Measurements from ENCODE around the gene SCRN2. TPM values are rescaled to one million over a fixed set of nuclear protein-coding genes. Genes with fewer than 3 reads are reported as not detected.

SCRN2 gene
- total and polyA plus RNA-seq, 3 donors from 2014 or later = 25.6 to 38.0 (median 31.0) TPM

DNA sequence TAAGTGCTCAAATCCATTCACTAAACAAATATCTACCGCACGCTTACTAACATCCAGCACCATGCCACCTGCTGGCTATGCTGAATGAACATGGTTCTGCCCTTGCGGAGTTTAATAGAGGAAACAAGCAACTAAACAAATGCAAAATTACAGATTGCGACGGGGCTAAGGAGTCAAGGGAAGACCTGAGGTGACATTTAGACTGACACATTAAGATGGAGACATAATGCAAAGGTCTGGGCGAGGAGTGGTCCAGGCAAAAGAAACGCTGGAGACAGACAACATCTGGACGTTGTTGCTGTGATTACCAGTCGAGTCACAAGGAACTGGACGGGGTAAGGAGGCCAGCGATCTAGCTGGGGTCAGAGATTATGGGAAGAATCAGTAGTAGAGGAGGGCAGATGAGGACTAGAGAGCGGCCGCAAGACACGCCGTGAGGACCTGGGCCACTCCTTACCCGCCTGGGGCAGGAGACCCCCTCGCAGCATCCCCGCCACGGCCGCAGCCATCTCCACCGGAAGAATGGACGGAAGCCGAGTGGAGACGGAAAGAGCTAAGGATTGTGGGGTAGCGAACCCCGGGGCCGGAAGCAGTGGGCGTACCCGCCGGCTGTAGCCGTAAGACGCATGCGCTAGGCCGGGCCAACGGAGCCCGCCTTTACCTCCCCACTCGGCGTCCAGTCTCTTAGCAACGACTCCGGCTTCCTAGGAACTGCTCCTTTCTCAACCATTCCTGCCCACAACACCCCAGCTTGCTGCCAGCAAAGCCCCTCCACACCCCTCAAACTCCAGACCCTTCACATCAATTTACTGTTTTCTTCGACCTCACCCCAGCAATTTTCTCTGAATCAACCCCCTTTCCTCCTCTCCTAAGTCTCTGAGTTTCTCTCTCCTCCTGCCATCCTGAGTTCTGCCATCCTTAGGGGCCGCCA, 9.8 kb downstream of the SCRN2 start, which contains the start of the genes LRRC46 and MRPL10:
TSS of gene LRRC46 (plus strand) at position 668 of the 931 bp plus-strand sequence. CDS start 320 bp downstream, outside the sequence.
TSS of gene MRPL10 (minus strand) at position 539 of the 931 bp plus-strand sequence. CDS start at position 509, 30 bp downstream.
- Histone ChIP-seq H3K36me3 (ENCODE audit: low read depth, missing control alignments) (no peaks in the 10 kb centered on the region), H3K27ac (peak within 1 kb of the TSS; percentile 14 to 54), H3K4me1 (peaks cover 13% of the 10 kb centered on the region), H3K4me3 (peak within 1 kb of the TSS; percentile 67 to 78), H3K27me3 (no peaks in the 10 kb centered on the region), H3K9me3 (no peaks in the 10 kb centered on the region)
- 0% methylated on average over 42 of the region's 42 CpGs for WGBS, 2 donors
- intact Hi-C loops (cut with DNase I; ENCODE audit: low total_unique reads) = no loop called here
- no peak for TF ChIP-seq POLR2A (IDR thresholded peaks at IDR 0.05)
- TF ChIP-seq, protein P1, sequence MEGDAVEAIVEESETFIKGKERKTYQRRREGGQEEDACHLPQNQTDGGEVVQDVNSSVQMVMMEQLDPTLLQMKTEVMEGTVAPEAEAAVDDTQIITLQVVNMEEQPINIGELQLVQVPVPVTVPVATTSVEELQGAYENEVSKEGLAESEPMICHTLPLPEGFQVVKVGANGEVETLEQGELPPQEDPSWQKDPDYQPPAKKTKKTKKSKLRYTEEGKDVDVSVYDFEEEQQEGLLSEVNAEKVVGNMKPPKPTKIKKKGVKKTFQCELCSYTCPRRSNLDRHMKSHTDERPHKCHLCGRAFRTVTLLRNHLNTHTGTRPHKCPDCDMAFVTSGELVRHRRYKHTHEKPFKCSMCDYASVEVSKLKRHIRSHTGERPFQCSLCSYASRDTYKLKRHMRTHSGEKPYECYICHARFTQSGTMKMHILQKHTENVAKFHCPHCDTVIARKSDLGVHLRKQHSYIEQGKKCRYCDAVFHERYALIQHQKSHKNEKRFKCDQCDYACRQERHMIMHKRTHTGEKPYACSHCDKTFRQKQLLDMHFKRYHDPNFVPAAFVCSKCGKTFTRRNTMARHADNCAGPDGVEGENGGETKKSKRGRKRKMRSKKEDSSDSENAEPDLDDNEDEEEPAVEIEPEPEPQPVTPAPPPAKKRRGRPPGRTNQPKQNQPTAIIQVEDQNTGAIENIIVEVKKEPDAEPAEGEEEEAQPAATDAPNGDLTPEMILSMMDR (IDR thresholded peaks at IDR 0.05) = peak in 1 of 3 experiments; percentile 9
- DNase-seq = peak; percentile 96

DNA sequence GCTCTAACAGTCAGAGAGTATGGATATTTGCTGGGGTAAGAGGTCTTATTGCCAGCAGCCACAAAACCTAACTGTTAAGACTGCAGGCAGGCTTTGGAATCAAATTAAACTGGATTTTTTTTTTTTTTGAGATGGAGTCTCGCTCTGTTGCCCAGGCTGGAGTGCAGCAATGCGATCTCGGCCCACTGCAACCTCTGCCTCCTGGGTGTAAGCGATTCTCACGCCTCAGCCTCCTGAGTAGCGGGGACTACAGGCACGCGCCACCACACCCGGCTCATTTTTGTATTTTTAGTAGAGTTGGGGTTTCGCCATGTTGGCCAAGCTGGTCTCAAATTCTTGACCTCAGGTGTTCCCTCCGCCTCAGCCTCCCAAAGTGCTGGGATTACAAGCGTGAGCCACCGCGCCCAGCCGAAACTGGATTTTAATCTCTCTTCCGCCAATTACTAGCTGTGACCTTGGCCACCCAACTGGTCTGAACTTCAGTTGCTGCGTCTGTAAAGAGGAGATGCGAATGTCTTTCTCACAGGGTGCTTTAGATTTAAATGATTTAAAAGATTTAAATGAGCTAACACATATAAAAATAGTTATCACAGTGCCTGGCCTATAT, 10.6 kb downstream of the SCRN2 start:
- Histone ChIP-seq H3K36me3 (ENCODE audit: low read depth, missing control alignments) (no peaks in the 10 kb centered on the region), H3K27ac (peak overlapping the region in 1 of 2 donors; percentile 54), H3K9me3 (no peaks in the 10 kb centered on the region), H3K27me3 (no peaks in the 10 kb centered on the region), H3K4me3 (peak overlapping the region; percentile 67 to 78), H3K4me1 (peaks cover 13% of the 10 kb centered on the region)
- DNase-seq = no peak
- TF ChIP-seq POLR2A (IDR thresholded peaks at IDR 0.05) = no peak
- TF ChIP-seq, protein P1 (IDR thresholded peaks at IDR 0.05) = no peak
- intact Hi-C loops (cut with DNase I; ENCODE audit: low total_unique reads) = no loop called here
- 40 to 50% methylated on average over 18 of the region's 18 CpGs for WGBS, 2 donors

DNA sequence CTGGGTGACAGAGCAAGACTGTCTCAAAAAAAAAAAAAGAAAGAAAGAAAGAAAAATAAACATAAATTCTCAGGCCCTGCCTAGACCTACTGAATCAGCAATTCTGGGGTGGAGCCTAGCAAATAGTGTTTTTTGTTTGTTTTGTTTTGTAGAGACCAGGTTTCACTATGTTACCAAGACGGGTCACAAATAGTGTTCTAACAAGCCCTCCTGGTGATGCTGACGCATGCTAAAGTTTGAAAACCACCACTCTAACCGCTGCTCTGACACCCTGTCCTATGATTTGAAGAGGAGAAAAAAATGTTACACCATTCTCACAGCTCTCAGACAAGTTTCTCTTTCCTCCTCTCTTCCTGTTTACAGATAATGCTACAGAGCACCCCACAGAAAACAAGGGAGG, 11.2 kb downstream of the SCRN2 start:
- TF ChIP-seq, protein P1 (IDR thresholded peaks at IDR 0.05) = no peak
- DNase-seq = no peak
- Histone ChIP-seq H3K4me3 (no peak overlapping the region), H3K9me3 (no peaks in the 10 kb centered on the region), H3K27me3 (no peaks in the 10 kb centered on the region), H3K36me3 (ENCODE audit: low read depth, missing control alignments) (no peaks in the 10 kb centered on the region), H3K4me1 (peaks cover 13% of the 10 kb centered on the region), H3K27ac (no peak overlapping the region)
- intact Hi-C loops (cut with DNase I; ENCODE audit: low total_unique reads) = no loop called here
- WGBS, 2 donors = 69 to 82% methylated on average over 3 of the region's 3 CpGs

DNA sequence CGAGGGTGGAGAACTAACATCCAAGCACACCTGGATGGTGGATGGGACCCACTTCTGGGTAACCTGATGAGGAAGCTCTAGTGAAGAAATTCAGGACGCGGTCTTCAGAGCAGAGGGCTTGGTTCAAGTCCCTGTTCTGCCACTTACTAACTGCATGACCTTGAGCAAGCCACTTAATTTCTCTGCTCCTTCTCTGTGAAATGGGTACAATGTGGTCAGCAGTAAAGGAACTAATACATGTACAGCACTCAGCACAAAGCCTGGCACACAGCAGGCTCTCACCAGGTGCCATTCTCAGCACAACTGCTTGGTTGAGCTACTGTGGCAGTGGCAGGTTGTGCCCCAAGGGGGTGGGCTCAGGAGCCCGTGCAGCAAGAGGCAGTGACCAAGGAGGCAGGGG, 17.6 kb downstream of the SCRN2 start:
- Histone ChIP-seq H3K4me3 (no peak overlapping the region), H3K4me1 (peaks cover 9% of the 10 kb centered on the region), H3K27me3 (no peaks in the 10 kb centered on the region), H3K36me3 (ENCODE audit: low read depth, missing control alignments) (no peaks in the 10 kb centered on the region), H3K9me3 (no peaks in the 10 kb centered on the region), H3K27ac (no peak overlapping the region)
- intact Hi-C loops (cut with DNase I; ENCODE audit: low total_unique reads) = no loop called here
- TF ChIP-seq, protein P1 (IDR thresholded peaks at IDR 0.05) = no peak
- no peak for TF ChIP-seq POLR2A (IDR thresholded peaks at IDR 0.05)
- no peak for DNase-seq
- WGBS, 2 donors = 85 to 90% methylated on average over 4 of the region's 4 CpGs
